Measurements from ENCODE around the gene PCDHGA10.
"Not testable (repeated sequence)": the region's sequence is repeated elsewhere in the genome, so short reads cannot be mapped to it uniquely, and the experiment has no call there.

The PCDHGA10 gene

DNA sequence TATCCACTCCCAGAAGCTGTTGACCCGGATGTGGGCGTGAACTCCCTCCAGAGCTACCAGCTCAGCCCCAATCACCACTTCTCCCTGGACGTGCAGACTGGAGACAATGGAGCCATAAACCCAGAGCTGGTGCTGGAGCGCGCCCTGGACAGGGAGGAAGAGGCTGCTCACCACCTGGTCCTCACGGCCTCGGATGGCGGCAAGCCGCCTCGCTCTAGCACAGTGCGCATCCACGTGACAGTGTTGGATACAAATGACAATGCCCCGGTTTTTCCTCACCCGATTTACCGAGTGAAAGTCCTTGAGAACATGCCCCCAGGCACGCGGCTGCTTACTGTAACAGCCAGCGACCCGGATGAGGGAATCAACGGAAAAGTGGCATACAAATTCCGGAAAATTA, 19.5 kb upstream of the PCDHGA10 start:
- no peak for DNase-seq

DNA sequence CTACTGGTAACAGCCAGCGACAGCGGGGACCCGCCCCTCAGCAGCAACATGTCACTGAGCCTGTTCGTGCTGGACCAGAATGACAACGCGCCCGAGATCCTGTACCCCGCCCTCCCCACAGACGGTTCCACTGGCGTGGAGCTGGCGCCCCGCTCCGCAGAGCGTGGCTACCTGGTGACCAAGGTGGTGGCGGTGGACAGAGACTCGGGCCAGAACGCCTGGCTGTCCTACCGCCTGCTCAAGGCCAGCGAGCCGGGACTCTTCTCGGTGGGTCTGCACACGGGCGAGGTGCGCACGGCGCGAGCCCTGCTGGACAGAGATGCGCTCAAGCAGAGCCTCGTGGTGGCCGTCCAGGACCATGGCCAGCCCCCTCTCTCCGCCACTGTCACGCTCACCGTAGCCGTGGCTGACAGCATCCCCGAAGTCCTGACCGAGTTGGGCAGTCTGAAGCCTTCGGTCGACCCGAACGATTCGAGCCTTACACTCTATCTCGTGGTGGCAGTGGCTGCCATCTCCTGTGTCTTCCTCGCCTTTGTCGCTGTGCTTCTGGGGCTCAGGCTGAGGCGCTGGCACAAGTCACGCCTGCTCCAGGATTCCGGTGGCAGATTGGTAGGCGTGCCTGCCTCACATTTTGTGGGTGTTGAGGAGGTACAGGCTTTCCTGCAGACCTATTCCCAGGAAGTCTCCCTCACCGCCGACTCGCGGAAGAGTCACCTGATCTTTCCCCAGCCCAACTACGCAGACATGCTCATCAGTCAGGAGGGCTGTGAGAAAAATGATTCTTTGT, 18.2 kb upstream of the PCDHGA10 start:
- not testable (repeated sequence) for DNase-seq

DNA sequence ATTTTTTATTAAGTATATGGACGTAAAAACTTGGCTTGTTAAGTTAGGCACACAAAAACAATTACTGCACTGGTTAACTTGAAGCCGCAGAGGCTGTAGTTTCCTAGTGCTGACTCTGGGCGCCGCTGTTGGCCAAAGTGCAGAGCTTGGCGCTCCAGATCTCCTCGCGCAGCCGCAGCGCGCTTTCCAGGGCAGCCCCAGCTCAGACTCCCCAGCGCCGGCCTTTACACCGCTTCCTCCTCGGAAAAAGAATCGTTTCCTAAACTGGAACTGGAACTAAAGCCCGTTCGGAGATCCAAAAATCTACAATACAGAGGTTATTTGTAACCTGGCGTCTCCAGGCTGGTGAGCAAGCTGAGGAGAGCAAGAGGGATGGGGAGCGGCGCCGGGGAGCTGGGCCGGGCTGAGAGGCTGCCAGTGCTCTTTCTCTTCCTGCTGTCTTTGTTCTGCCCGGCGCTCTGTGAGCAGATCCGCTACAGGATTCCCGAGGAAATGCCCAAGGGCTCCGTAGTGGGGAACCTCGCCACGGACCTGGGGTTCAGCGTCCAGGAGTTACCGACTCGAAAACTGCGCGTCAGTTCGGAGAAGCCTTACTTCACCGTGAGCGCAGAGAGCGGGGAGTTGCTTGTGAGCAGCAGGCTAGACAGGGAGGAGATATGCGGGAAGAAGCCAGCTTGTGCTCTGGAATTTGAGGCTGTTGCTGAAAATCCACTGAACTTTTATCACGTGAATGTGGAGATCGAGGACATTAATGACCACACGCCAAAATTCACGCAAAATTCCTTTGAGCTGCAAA, 14.8 kb upstream of the PCDHGA10 start, which contains the start of gene PCDHGB5:
Gene PCDHGB5 (plus strand): TSS at position 192 of the 796 bp plus-strand sequence. CDS start 181 bp downstream, at position 373.
- DNase-seq: peak; percentile 78

DNA sequence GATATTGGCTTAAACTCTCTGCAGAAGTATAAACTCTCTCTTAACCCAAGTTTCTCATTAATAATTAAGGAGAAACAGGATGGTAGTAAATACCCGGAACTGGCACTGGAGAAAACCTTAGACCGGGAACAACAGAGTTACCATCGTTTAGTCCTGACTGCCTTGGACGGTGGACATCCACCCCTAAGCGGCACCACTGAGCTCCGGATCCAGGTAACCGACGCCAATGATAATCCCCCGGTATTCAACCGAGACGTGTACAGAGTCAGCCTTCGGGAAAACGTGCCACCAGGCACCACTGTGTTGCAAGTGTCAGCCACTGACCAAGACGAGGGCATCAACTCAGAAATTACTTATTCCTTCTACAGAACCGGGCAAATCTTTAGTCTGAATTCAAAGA, 14.2 kb upstream of the PCDHGA10 start:
- DNase-seq: no peak

GRCh38 chr5:141399555-141400258, 13.1 kb upstream of the PCDHGA10 start:
- no peak for DNase-seq

DNA sequence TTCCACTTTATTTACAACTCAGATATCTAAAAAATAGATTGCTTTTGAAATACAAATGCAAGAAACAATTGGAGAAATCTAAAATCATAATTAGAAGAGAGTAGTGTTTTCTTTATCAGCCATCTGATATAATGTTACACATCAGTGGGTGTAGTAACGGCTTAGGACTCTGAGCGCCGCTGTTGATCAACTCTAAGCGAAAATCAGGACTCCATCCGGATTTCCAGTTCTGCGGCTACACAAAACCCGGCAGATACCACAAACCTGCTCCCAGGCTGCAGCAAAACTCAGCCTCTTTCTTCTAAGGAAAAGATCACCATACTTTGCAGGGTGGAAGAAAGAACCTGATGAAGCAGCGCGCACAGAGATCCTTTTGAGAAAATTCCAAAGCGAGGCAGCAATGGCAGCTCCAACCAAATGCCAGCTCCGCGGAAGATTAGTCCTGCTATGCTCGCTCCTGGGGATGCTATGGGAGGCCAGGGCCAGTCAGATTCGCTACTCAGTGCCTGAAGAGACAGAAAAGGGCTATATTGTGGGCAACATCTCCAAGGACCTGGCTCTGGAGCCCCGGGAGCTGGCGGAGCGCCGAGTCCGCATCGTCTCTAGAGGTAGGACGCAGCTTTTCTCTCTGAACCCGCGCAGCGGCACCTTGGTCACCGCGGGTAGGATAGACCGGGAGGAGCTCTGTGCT, 10.1 kb upstream of the PCDHGA10 start, which contains the start of gene PCDHGA9:
Gene PCDHGA9 (plus strand): TSS at position 226 of the 691 bp plus-strand sequence. CDS start 175 bp downstream, at position 401.
- DNase-seq: no peak

DNA sequence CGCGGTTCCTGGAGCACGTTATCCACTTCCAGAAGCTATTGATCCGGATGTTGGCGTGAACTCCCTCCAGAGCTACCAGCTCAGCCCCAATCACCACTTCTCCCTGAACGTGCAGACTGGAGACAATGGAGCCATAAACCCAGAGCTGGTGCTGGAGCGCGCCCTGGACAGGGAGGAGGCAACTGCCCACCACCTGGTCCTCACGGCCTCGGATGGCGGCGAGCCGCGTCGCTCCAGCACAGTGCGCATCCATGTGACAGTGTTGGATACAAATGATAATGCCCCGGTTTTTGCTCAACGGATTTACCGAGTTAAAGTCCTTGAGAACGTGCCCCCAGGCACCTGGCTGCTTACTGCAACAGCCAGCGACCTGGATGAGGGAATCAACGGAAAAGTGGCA, 9.4 kb upstream of the PCDHGA10 start:
- DNase-seq: no peak

DNA sequence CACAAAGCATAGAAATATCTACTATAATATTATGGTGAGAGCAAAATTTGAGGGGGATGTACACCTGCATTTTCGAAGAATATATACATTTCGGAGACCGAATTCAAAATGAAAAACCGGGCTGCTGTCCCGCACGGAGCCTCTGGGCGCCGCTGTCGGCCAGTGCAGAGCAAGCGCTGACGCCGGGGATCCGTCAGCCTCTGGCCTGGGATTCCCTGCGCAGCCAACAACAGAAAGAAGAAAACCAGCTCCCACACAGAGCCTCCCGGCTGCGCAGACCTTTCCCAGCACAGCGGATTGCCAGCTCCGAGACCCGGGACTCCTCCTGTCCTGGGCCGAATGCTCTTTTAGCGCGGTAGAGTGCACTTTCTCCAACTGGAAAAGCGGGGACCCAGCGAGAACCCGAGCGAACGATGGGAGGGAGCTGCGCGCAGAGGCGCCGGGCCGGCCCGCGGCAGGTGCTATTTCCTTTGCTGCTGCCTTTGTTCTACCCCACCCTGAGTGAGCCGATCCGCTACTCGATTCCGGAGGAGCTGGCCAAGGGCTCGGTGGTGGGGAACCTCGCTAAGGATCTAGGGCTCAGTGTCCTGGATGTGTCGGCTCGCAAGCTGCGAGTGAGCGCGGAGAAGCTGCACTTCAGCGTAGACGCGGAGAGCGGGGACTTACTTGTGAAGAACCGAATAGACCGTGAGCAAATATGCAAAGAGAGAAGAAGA, 4.8 kb upstream of the PCDHGA10 start, which contains the start of gene PCDHGB6:
Gene PCDHGB6 (plus strand): TSS at position 232 of the 716 bp plus-strand sequence. CDS start 182 bp downstream, at position 414.
- peak; percentile 74 for DNase-seq

DNA sequence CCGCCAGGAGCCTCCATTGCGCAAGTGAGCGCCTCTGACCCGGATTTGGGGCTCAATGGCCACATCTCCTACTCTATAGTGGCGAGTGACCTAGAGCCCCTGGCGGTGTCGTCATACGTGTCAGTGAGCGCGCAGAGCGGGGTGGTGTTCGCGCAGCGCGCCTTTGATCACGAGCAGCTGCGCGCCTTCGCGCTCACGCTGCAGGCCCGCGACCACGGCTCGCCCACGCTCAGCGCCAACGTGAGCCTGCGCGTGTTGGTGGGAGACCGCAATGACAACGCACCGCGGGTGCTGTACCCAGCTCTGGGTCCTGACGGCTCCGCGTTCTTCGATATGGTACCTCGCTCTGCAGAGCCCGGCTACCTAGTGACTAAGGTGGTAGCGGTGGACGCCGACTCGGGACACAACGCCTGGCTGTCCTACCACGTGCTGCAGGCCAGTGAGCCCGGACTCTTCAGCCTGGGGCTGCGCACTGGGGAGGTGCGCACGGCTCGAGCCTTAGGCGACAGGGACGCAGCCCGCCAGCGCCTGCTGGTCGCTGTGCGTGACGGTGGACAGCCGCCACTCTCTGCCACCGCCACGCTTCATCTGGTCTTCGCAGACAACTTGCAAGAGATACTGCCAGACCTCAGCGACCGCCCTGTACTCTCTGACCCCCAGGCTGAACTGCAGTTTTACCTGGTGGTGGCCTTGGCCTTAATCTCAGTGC, 3.0 kb upstream of the PCDHGA10 start:
- no peak for DNase-seq

GRCh38 chr5:141411575-141411974, 1.2 kb upstream of the PCDHGA10 start:
- DNase-seq: no peak

DNA sequence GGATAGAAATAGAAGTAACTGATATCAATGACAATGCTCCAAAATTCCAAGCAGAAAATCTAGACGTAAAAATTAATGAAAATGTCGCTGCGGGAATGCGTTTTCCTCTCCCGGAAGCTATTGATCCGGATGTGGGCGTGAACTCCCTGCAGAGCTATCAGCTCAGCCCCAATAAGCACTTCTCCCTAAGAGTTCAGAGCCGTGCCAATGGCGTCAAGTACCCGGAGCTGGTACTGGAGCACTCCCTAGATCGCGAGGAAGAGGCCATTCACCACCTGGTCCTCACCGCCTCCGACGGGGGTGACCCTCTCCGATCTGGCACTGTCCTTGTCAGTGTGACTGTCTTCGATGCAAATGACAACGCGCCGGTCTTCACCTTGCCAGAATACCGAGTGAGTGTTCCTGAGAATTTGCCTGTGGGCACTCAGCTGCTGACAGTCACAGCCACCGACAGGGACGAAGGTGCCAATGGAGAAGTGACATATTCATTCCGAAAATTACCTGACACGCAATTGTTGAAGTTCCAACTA, 818 bp downstream of the PCDHGA10 start:
- DNase-seq: no peak

DNA sequence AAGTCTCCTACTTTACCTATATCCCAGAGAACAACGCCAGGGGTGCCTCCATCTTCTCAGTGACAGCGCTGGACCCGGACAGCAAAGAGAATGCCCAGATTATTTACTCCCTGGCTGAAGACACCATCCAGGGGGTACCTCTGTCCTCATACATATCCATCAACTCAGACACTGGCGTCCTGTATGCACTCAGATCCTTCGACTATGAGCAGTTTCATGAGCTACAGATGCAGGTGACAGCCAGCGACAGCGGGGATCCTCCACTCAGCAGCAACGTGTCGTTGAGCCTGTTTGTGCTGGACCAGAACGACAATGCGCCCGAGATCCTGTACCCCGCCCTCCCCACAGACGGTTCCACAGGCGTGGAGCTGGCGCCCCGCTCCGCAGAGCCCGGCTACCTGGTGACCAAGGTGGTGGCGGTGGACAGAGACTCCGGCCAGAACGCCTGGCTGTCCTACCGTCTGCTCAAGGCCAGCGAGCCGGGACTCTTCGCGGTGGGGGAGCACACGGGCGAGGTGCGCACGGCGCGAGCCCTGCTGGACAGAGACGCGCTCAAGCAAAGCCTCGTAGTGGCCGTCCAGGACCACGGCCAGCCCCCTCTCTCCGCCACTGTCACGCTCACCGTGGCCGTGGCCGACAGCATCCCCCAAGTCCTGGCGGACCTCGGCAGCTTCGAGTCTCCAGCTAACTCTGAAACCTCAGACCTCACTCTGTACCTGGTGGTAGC, 1.9 kb downstream of the PCDHGA10 start:
- DNase-seq: not testable (repeated sequence)

GRCh38 chr5:141415275-141415618, 2.5 kb downstream of the PCDHGA10 start:
- DNase-seq: not testable (repeated sequence)

DNA sequence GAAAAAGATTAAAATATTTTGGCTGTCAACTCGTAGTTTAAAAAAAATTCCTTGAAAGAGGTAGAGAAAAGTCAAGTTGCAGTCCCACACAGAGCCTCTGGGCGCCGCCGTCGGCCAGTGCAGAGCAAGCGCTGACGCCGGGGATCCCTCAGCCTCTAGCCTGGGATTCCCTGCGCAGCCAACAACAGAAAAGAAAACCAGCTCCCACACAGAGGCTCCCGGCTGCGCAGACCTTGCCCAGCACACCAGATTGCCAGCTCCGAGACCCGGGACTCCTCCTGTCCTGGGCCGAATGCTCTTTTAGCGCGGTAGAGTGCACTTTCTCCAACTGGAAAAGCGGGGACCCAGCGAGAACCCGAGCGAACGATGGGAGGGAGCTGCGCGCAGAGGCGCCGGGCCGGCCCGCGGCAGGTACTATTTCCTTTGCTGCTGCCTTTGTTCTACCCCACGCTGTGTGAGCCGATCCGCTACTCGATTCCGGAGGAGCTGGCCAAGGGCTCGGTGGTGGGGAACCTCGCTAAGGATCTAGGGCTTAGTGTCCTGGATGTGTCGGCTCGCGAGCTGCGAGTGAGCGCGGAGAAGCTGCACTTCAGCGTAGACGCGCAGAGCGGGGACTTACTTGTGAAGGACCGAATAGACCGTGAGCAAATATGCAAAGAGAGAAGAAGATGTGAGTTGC, 4.8 kb downstream of the PCDHGA10 start, which contains the start of gene PCDHGB7:
Gene PCDHGB7 (plus strand): TSS at position 184 of the 679 bp plus-strand sequence. CDS start 183 bp downstream, at position 367.
- peak; percentile 80 for DNase-seq

DNA sequence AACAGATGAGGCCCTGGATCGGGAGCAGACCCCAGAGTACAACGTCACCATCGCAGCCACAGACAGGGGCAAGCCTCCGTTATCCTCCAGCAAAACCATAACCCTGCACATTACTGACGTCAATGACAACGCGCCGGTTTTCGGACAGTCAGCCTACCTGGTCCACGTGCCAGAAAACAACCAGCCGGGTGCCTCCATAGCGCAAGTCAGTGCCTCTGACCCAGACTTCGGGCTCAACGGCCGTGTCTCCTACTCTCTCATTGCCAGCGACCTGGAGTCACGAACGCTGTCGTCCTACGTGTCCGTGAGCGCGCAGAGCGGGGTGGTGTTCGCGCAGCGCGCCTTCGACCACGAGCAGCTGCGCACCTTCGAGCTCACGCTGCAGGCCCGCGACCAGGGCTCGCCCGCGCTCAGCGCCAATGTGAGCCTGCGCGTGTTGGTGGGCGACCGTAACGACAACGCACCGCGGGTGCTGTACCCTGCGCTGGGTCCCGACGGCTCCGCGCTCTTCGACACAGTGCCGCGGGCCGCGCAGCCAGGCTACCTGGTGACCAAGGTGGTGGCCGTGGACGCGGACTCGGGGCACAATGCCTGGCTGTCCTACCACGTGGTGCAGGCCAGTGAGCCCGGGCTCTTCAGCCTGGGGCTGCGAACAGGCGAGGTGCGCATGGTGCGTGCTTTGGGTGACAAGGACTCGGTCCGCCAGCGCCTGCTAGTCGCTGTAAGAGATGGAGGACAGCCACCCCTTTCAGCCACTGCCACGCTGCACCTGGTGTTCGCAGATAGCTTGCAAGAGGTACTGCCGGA, 6.5 kb downstream of the PCDHGA10 start:
- DNase-seq: no peak

GRCh38 chr5:141420855-141421488, 8.2 kb downstream of the PCDHGA10 start, which contains the start of gene PCDHGA11:
PCDHGA11 (plus strand) TSS chr5:141421051; CDS start chr5:141421228, 177 bp downstream.
- DNase-seq: no peak

DNA sequence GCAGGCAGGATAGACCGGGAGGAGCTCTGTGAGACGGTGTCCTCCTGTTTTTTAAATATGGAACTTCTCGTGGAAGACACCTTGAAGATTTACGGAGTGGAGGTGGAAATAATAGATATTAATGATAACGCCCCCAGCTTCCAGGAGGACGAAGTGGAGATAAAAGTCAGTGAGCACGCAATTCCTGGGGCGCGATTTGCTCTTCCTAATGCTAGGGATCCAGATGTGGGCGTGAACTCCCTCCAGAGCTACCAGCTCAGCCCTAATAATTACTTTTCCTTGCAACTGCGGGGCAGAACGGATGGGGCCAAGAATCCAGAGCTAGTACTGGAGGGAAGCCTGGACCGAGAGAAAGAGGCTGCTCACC, 8.7 kb downstream of the PCDHGA10 start:
- no peak for DNase-seq

DNA sequence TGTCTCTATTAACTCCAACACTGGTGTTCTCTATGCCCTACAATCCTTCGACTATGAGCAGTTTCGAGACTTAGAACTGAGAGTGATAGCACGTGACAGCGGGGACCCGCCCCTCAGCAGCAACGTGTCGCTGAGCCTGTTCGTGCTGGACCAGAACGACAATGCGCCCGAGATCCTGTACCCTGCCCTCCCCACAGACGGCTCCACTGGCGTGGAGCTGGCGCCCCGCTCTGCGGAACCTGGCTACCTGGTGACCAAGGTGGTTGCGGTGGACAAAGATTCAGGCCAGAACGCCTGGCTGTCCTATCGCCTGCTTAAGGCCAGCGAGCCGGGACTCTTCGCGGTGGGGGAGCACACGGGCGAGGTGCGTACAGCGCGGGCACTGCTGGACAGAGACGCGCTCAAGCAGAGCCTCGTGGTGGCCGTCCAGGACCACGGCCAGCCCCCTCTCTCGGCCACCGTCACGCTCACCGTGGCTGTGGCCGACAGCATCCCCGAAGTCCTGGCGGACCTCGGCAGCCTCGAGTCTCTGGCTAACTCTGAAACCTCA, 10.0 kb downstream of the PCDHGA10 start:
- DNase-seq: no peak
